Activated naive CD4-positive, alpha-beta T cell treated with anti-CD3 and anti-CD28 coated beads for 36 hours (primary cell): ENCODE measurements around the gene ALG14. TPM values are rescaled to one million over a fixed set of nuclear protein-coding genes. Genes with fewer than 3 reads are reported as not detected.
"Not testable (repeated sequence)": the region's sequence is repeated elsewhere in the genome, so short reads cannot be mapped to it uniquely, and the experiment has no call there.

Source experiments
- CTCF ChIA-PET: fragments of 350-600 bp; sonication (Branson Sonifier 250); formaldehyde crosslinking; loops from one replicate; lab custom pipeline; 2021; ENCODE audit warnings: antibody characterized with exemption; lab: Charles Lee
- DNase-seq: peaks from one replicate; pipeline ENCODE4 v3.0.0-alpha.2; 2020
- H3K27ac Mint-ChIP-seq: one replicate; pipeline ENCODE4 v1.8.0; 2021; ENCODE audit warnings: mild to moderate bottlenecking, mixed read lengths
- H3K27me3 Mint-ChIP-seq: one replicate; pipeline ENCODE4 v1.8.0; 2021; ENCODE audit warnings: low read depth, mixed read lengths
- H3K36me3 Mint-ChIP-seq: one replicate; pipeline ENCODE4 v1.8.0; 2021; ENCODE audit warnings: low read depth, mixed read lengths
- H3K4me1 Mint-ChIP-seq: one replicate; pipeline ENCODE4 v1.8.0; 2021; ENCODE audit warnings: low read depth, mixed read lengths
- H3K4me3 Mint-ChIP-seq: one replicate; pipeline ENCODE4 v1.8.0; 2021; ENCODE audit warnings: mild to moderate bottlenecking, moderate library complexity, mixed read lengths
- H3K9me3 Mint-ChIP-seq: one replicate; pipeline ENCODE4 v1.8.0; 2021; ENCODE audit warnings: mixed read lengths
- intact Hi-C: fragments of 100-400 bp; cut with micrococcal nuclease; formaldehyde crosslinking; loops from one replicate; pipeline ENCODE4 v1.15.1; 2023
- total RNA-seq, 2 experiments: library from RNA; stranded (reverse); gene quantifications; one replicate each; pipeline ENCODE4 v1.2.3, GENCODE V29; 2021

ALG14 gene
- total RNA-seq, 2 experiments from 2014 or later = 4.1 to 6.2 TPM

GRCh38 chr1:94954263-94955220 lies 118.2 kb downstream of the ALG14 start:
- CTCF ChIA-PET = no interaction called here
- no peaks in the 10 kb centered on the region for H3K4me1 Mint-ChIP-seq
- H3K36me3 Mint-ChIP-seq = no peaks in the 10 kb centered on the region
- no peaks in the 10 kb centered on the region for H3K9me3 Mint-ChIP-seq
- H3K27ac Mint-ChIP-seq = no peak overlapping the region
- no peaks in the 10 kb centered on the region for H3K27me3 Mint-ChIP-seq
- H3K4me3 Mint-ChIP-seq = no peak overlapping the region
- intact Hi-C loops = no loop called here
- DNase-seq = no peak

DNA sequence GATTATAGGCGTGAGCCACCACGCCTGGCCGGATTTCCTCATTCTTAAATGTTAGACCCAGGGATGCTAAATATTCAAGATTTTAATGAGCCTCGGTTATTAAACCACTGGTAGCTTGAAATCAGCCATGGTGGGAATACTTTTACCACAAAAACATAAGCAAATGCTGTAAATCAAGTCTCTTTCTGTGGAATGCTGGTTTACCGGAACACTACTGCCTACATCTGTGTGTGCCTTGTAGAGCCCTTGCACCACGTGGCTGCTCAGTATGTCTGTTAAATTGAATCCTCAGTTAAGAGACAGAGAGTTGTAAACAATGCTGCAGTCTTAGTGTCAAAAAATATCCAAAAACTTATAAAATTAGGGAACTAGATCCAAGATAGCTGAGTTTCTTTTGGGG lies 119.0 kb downstream of the ALG14 start:
- CTCF ChIA-PET = no interaction called here
- H3K27me3 Mint-ChIP-seq = no peaks in the 10 kb centered on the region
- no peak overlapping the region for H3K27ac Mint-ChIP-seq
- no peak for DNase-seq
- H3K4me3 Mint-ChIP-seq = no peak overlapping the region
- no peaks in the 10 kb centered on the region for H3K36me3 Mint-ChIP-seq
- intact Hi-C loops = no loop called here
- no peaks in the 10 kb centered on the region for H3K4me1 Mint-ChIP-seq
- no peaks in the 10 kb centered on the region for H3K9me3 Mint-ChIP-seq

GRCh38 chr1:94953107-94953506 lies 119.6 kb downstream of the ALG14 start:
- Mint-ChIP-seq H3K36me3 (no peaks in the 10 kb centered on the region), H3K9me3 (no peaks in the 10 kb centered on the region), H3K27me3 (no peaks in the 10 kb centered on the region), H3K27ac (no peak overlapping the region), H3K4me3 (no peak overlapping the region), H3K4me1 (no peaks in the 10 kb centered on the region)
- intact Hi-C loops = no loop called here
- DNase-seq = no peak
- CTCF ChIA-PET = no interaction called here

- no peak for DNase-seq
- Mint-ChIP-seq H3K4me1 (no peaks in the 10 kb centered on the region), H3K4me3 (no peak overlapping the region), H3K9me3 (no peaks in the 10 kb centered on the region), H3K27me3 (no peaks in the 10 kb centered on the region), H3K36me3 (no peaks in the 10 kb centered on the region), H3K27ac (no peak overlapping the region)
- CTCF ChIA-PET = no interaction called here
- intact Hi-C loops = no loop called here
Observed at GRCh38 chr1:94952539-94952938, 120.2 kb downstream of the ALG14 start.

- DNase-seq = no peak
- no peaks in the 10 kb centered on the region for H3K9me3 Mint-ChIP-seq
- CTCF ChIA-PET = no interaction called here
- no peak overlapping the region for H3K4me3 Mint-ChIP-seq
- intact Hi-C loops = no loop called here
- no peak overlapping the region for H3K27ac Mint-ChIP-seq
- no peaks in the 10 kb centered on the region for H3K36me3 Mint-ChIP-seq
- H3K27me3 Mint-ChIP-seq = no peaks in the 10 kb centered on the region
- no peaks in the 10 kb centered on the region for H3K4me1 Mint-ChIP-seq
Observed at GRCh38 chr1:94951509-94952208, 121.1 kb downstream of the ALG14 start.

DNA sequence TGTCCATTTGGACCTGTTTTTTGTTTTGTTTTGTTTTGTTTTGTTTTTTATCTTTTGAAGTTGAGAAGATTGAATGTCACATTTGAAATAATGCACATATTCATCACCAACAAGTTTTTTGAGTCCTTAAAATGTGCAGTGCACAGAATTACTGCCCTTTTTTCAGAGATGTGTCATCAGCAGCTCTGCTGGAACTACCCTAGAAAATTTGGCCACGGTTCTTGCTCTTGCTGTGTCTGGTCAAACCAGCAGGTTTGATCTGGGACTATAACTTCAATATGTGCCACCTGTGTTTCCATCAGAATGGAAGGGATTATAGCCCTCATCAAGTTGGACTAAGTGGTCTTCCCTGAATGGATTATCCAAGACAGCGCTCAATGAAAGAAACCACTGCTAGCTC lies 121.7 kb downstream of the ALG14 start:
- no peaks in the 10 kb centered on the region for H3K36me3 Mint-ChIP-seq

DNA sequence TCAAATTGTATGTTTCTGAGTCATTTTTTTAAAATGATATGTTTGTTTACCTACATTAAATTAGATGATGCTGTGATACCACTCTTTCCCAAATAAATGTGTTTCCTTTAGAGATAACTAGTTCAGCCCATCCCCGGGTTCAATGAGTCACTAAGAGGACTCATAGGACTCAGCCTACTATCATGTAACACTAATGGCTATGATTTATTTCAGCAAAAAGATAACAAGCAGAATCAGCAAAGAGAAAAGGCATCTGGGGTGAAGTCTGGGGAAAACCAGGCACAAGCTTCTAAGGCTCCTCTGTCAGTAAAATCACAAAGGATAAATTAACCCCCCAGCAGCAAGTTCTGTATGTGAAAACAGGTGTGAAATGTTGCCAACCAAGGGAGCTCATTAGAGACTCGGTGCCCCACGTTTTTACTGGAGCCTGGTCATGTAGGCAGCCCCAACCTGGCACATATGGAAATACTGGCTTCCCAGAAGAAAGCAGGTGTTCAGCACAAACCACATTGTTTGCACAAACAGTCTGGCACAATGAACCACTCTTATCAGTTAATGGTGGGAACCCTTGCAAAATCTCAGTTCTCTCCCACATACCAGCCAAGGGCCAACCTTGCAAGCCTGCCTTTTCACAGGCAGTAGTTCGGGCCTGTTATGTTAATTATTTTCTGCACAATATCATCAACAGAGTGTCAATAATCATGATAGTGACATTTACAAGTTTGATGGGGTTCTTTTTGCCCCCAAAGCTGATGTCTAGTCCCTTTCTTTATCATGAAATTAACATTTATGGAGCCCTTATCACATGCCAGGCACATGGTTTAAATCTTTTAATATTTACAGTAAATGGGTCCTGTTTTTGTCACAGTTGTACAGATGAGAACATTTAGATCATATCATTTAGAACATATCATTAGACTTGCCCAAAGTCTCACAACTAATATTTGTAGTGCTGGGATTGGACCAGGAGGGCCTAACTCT lies 122.8 kb downstream of the ALG14 start:
- Mint-ChIP-seq H3K27ac (no peak overlapping the region), H3K4me3 (no peak overlapping the region), H3K36me3 (no peaks in the 10 kb centered on the region), H3K4me1 (no peaks in the 10 kb centered on the region), H3K27me3 (no peaks in the 10 kb centered on the region), H3K9me3 (no peaks in the 10 kb centered on the region)
- DNase-seq = no peak
- CTCF ChIA-PET = no interaction called here
- intact Hi-C loops = no loop called here

More for the DNA sequence above, 121.7 kb downstream of the ALG14 start:
- no peak overlapping the region for H3K27ac Mint-ChIP-seq
- no peak overlapping the region for H3K4me3 Mint-ChIP-seq
- CTCF ChIA-PET = no interaction called here
- H3K4me1 Mint-ChIP-seq = no peaks in the 10 kb centered on the region
- DNase-seq = no peak
- intact Hi-C loops = no loop called here
- H3K9me3 Mint-ChIP-seq = no peaks in the 10 kb centered on the region
- H3K27me3 Mint-ChIP-seq = no peaks in the 10 kb centered on the region

DNA sequence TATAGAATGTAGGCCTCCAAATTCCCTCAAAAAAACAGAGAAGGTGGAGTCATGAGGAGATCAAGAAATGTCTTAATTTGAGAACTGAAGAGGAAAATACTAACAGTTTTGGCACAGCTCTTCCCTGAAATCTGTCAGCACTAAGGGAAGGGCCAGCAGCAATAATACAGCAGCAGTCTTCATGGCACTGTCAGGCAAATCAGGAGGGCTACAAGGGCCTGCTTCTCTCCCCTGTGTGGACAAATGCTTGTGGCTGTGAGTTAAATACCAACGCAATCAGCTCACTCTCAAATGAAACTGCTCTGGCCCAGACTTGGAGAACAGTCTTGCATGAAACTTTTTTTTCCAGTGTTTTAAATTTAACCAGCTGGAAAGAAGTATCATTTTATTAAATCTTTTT lies 125.3 kb downstream of the ALG14 start:
- Mint-ChIP-seq H3K36me3 (peaks cover 2% of the 10 kb centered on the region), H3K4me1 (no peaks in the 10 kb centered on the region), H3K4me3 (no peak overlapping the region), H3K27me3 (peaks cover 2% of the 10 kb centered on the region), H3K9me3 (no peaks in the 10 kb centered on the region), H3K27ac (no peak overlapping the region)
- DNase-seq = no peak
- CTCF ChIA-PET = interaction anchor here (0.5 to 1.1 kb wide), 4 partner anchors 93 to 1688 kb away, joined by 3 read pairs; no protein-coding TSS in a partner anchor
- intact Hi-C loops = no loop called here

DNA sequence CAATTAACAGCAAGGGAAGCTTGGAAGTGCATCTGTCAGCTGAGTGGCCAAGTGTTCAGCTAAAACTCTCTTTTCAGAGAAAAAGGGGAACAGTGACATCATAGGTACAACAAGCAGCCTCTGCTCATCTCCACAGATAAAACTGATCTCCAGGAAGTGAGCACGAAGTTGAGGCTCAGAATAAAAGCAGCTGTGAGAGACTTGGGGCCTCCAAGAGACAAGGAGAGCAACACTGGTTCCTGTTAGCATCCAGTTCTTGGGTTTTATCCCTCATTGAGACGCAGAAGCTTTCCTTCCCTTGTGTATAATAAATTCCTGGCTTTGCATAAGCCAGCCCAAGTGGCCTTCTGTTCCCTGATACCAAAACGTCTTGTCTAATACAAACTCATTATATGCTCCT lies 125.9 kb downstream of the ALG14 start:
- peaks cover 2% of the 10 kb centered on the region for H3K36me3 Mint-ChIP-seq
- no peak overlapping the region for H3K27ac Mint-ChIP-seq
- no peaks in the 10 kb centered on the region for H3K9me3 Mint-ChIP-seq

DNA sequence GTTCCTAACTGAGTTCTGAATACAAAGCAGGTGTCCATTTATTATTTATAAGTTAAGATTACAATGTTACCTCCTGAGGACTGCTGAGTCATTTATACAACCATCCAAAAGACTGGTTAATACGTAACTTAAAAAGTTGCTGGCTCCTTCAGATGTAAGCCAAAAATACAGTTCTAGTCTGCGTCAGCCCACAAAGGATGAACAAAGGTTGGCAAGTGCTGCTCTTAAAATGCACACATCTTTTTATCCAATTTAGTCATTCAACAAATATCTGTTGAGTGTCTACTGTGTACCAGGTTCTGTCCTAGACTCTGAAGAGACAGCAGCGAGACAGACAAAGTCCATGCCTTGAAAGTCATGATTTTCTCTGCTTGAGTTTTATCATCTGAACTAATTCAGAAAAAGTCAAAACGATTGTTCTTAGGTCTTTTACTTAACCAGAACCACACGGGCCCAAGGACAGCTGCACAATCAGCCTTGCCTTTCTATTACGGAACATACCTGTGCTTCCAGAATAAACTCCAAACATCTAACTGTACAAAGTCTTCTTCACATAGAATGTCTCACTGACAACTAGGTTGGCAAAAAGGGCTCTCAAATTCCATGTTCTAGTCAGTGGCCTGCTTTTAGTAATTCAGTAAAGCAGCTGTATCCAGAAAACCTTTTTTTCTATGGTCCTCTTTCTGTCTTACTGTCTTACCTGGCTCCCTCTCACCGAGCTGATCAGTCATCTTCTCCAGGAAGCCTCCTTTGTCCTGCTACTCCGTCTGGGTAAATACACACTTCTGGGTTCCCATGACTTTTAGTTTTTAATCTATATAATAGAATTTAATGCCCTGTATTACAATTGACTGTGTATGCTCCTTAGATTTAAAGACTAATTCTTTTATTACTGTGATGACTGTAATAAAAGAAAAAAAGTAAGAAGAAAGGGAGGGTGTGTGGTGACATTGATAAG lies 130.3 kb downstream of the ALG14 start:
- no peak overlapping the region for H3K4me3 Mint-ChIP-seq
- H3K27me3 Mint-ChIP-seq = peaks cover 2% of the 10 kb centered on the region
- no peak overlapping the region for H3K27ac Mint-ChIP-seq
- H3K36me3 Mint-ChIP-seq = peaks cover 2% of the 10 kb centered on the region
- CTCF ChIA-PET = no interaction called here
- no peak for DNase-seq
- H3K4me1 Mint-ChIP-seq = no peaks in the 10 kb centered on the region
- H3K9me3 Mint-ChIP-seq = no peaks in the 10 kb centered on the region
- intact Hi-C loops = no loop called here

More for the DNA sequence above, 125.9 kb downstream of the ALG14 start:
- H3K27me3 Mint-ChIP-seq = peaks cover 2% of the 10 kb centered on the region
- H3K4me3 Mint-ChIP-seq = no peak overlapping the region
- no peaks in the 10 kb centered on the region for H3K4me1 Mint-ChIP-seq
- no peak for DNase-seq
- CTCF ChIA-PET = interaction anchor here (0.5 to 1.1 kb wide), 2 partner anchors 93 to 1517 kb away, joined by 3 read pairs; no protein-coding TSS in a partner anchor
- intact Hi-C loops = no loop called here

DNA sequence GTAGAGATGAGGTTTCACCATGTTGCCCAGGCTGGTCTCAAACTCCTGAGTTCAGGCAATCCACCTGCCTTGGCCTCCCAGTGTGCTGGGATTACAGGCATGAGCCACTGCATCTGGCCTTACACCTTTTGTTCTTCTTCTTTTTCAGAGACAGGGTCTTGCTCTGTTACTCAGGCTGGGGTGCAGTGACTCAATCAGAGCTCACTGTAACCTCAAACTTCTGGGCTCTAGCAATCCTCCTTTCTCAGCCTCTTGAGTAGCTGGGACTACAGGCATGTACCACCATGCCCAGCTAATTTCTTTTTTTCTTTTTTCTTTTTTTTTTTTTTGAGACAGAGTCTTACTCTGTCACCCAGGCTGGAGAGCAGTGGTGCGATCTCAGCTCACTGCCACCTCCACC lies 131.3 kb downstream of the ALG14 start:
- H3K36me3 Mint-ChIP-seq, CTCF ChIA-PET, H3K9me3 Mint-ChIP-seq, DNase-seq, H3K27ac Mint-ChIP-seq, intact Hi-C loops, H3K27me3 Mint-ChIP-seq, H3K4me3 Mint-ChIP-seq, H3K4me1 Mint-ChIP-seq: not testable (repeated sequence)
